Gastroesophageal sphincter (tissue), 4 donors: Measurements from ENCODE around the gene CDX2. TPM values are rescaled to one million over a fixed set of nuclear protein-coding genes. Genes with fewer than 3 reads are reported as not detected.
"Not testable (repeated sequence)": the region's sequence is repeated elsewhere in the genome, so short reads cannot be mapped to it uniquely, and the experiment has no call there.

Source experiments
- ATAC-seq: fragments of 150-250 bp; one replicate; pipeline ENCODE4 v1.9.1; 2016; ENCODE audit warnings: mild to moderate bottlenecking, moderate library complexity
- H3K27ac ChIP-seq, 4 donors: fragments of 200-600 bp; sonication (generic) in 3 of 4; 1 replicate in 3 of 4; 2 replicates in 1 of 4; pipeline ENCODE4 v1.5.1; 2016 to 2019
- H3K27me3 ChIP-seq: fragments of 200-600 bp; sonication (generic); one replicate; pipeline ENCODE4 v1.5.1; 2019
- H3K36me3 ChIP-seq, 2 donors: fragments of 200-600 bp; sonication (generic); one replicate each; pipeline ENCODE4 v1.5.1; 2019; ENCODE audit warnings: control low read depth in 1 of 2
- H3K4me1 ChIP-seq, 3 donors: fragments of 200-600 bp; sonication (generic); 1 replicate in 2 of 3; 2 replicates in 1 of 3; pipeline ENCODE4 v1.5.1; 2016 to 2019; ENCODE audit warnings: control low read depth in 2 of 3
- H3K4me3 ChIP-seq, 2 donors: fragments of 200-600 bp; sonication (generic); one replicate each; pipeline ENCODE4 v1.5.1; 2019; ENCODE audit warnings: mild to moderate bottlenecking in 1 of 2, moderate library complexity in 1 of 2
- H3K9me3 ChIP-seq, 3 donors: fragments of 200-600 bp; sonication (generic); one replicate each; pipeline ENCODE4 v1.5.1; 2017 to 2019; ENCODE audit warnings: control low read depth in 2 of 3
- EP300 ChIP-seq: sonication (generic); formaldehyde crosslinking; IDR thresholded peaks from one replicate; pipeline ENCODE4 v1.6.1; 2017; ENCODE audit warnings: antibody characterized with exemption, mild to moderate bottlenecking
- POLR2A ChIP-seq, 2 donors: fragments of 450-650 bp; IDR thresholded peaks; one replicate each; pipeline ENCODE4 v1.6.1; 2017; ENCODE audit warnings: antibody characterized with exemption in 2 of 2, mild to moderate bottlenecking in 2 of 2, moderate library complexity in 1 of 2
- POLR2AphosphoS5 ChIP-seq: sonication (generic); formaldehyde crosslinking; IDR thresholded peaks from one replicate; pipeline ENCODE4 v1.6.1; 2017; ENCODE audit warnings: antibody characterized with exemption
- WGBS, 2 donors: methylation state at CpG; one replicate each; pipeline ENCODE4 v1.1.5; 2018; ENCODE audit warnings: low coverage in 1 of 2; 5-methylcytosine and 5-hydroxymethylcytosine counted together
- total RNA-seq, 4 donors: library from RNA; depleted of rRNA; stranded (reverse); fragments of >200 nt; gene quantifications; one replicate each; pipeline ENCODE4 v1.1.0, GENCODE V29; 2016
- TF ChIP-seq, protein P1 (sequence below), 4 experiments: fragments of 200-600 bp in 2 of 4; fragments of 450-650 bp in 2 of 4; sonication (generic) in 1 of 4; IDR thresholded peaks; one replicate each; pipeline ENCODE4 v1.5.1; 2017 to 2019; ENCODE audit warnings: antibody characterized with exemption in 4 of 4, mild to moderate bottlenecking in 2 of 4, moderate library complexity in 2 of 4

The CDX2 gene
- total RNA-seq, 4 donors from 2014 or later: not detected

DNA sequence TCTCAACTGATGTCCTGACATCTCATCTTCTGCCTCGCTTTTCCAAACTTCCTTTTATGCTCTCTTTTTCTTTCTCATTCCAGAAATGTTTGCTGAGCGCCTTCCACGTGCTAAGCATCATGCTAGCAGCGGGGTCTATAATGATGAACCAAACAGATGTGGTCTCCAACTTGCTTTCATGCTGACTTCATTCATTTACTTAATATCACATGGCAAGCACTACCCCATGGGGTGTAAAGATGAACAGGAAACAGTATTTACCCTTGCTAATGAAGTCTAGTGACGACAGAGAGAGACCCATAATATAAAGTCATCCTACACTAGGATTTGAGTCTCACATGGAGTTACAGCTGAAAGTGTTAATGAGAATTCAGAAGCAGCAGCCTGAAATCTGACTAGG, 40.9 kb upstream of the CDX2 start:
- Histone ChIP-seq H3K27me3 (peaks cover 56% of the 10 kb centered on the region), H3K27ac (no peak overlapping the region), H3K36me3 (no peaks in the 10 kb centered on the region), H3K9me3 (no peaks in the 10 kb centered on the region), H3K4me3 (no peak overlapping the region), H3K4me1 (no peaks in the 10 kb centered on the region)
- TF ChIP-seq POLR2AphosphoS5 (no peak), EP300 (no peak), POLR2A (IDR thresholded peaks at IDR 0.05) (no peak)
- TF ChIP-seq, protein P1, sequence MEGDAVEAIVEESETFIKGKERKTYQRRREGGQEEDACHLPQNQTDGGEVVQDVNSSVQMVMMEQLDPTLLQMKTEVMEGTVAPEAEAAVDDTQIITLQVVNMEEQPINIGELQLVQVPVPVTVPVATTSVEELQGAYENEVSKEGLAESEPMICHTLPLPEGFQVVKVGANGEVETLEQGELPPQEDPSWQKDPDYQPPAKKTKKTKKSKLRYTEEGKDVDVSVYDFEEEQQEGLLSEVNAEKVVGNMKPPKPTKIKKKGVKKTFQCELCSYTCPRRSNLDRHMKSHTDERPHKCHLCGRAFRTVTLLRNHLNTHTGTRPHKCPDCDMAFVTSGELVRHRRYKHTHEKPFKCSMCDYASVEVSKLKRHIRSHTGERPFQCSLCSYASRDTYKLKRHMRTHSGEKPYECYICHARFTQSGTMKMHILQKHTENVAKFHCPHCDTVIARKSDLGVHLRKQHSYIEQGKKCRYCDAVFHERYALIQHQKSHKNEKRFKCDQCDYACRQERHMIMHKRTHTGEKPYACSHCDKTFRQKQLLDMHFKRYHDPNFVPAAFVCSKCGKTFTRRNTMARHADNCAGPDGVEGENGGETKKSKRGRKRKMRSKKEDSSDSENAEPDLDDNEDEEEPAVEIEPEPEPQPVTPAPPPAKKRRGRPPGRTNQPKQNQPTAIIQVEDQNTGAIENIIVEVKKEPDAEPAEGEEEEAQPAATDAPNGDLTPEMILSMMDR (IDR thresholded peaks at IDR 0.05): no peak
- 74 to 87% methylated on average over 4 to 5 of the region's 5 CpGs for WGBS, 2 donors
- no peak for ATAC-seq

DNA sequence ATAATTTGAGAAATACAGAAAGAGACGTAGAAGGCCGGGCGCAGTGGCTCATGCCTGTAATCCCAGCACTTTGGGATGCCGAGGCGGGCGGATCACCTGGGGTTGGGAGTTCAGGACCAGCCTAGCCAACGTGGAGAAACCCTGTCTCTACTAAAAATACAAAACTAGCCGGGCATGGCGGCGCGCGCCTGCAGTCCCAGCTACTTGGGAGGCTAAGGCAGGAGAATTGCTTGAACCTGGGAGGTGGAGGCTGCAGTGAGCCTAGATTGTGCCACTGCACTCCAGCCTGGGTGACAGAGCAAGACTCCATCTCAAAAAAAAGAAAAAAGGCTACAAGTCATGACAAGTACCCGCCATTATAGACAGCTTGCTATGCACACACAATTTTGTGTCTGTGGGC, 35.9 kb upstream of the CDX2 start:
- H3K4me3 ChIP-seq, H3K4me1 ChIP-seq, H3K9me3 ChIP-seq, H3K36me3 ChIP-seq, ATAC-seq, H3K27ac ChIP-seq: not testable (repeated sequence)
- peaks cover 11% of the 10 kb centered on the region for H3K27me3 ChIP-seq
- 82 to 100% methylated on average over 1 to 9 of the region's 13 CpGs for WGBS, 2 donors

DNA sequence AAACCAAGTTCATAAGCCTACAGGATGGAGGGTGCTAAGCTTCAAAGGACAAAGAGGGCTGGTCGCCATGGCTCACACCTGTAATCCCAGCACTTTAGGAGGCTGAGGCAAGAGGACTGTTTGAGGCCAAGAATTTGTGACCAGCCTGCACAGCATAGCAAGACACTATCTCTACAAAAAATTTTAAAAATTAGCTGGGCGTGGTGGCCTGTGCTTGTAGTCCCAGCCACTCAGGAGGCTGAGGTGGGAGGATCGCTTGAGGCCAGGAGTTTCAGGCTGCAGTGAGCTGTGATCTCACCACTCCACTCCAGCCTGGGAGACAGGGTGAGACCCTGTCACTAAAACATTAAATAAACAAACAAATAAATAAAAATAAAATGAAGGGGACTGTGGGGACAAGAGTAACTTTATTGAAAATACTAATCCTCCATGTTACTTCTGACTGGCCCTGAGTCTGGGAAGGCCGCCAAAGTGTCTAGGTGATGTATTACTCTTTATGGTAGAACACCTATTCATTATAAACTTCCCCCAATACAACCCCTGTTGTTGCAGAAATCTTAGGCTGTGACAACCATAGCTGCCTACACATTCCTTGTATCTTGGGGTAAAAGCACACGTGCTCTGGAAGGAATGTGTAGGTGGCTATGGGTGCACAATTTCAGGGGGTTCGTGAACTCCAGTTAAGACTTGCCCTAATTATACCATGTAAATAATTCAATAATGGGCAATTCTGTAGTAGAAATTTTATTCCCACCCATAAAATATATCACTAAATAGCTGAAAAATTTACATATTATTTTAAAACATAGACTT, 34.0 kb upstream of the CDX2 start:
- 57 to 62% methylated on average over 5 to 6 of the region's 6 CpGs for WGBS, 2 donors
- no peaks in the 10 kb centered on the region for H3K36me3 ChIP-seq

DNA sequence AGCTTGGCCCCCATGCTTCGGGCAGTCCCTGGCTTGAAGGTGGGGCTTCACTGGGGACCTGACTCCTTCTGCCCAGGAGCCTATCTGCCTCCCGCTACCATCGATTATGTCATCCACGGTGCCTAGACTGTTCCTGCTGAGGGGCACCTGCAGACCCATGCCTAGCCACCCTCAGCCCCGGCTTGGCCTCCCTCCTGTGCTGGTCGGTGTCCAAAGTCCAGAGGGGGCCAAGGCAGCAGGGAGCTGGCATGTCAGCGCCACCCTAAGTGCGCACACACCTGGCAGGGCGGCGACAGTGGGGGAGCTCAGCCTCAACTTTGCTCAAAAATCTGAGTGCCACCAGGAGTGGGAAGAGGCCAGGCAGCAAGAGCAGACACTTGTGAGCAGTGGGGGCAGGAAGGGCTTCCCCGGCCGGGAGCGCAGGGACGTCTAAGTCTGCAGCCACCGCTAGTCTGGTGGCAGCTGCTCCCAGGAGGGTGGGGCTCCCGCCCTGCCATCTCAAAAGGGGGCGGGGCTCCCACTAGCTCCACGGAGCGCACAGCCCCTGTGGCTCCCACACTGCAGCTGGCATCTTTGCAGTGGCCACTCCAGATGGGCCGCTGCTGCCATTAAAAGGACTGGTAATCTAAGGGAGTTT, 32.8 kb upstream of the CDX2 start:
- TF ChIP-seq POLR2A (IDR thresholded peaks at IDR 0.05) (no peak), POLR2AphosphoS5 (no peak), EP300 (no peak)
- 86 to 100% methylated on average over 1 of the region's 20 CpGs for WGBS, 2 donors
- no peak for ATAC-seq
- Histone ChIP-seq H3K9me3 (no peaks in the 10 kb centered on the region), H3K27ac (no peak overlapping the region), H3K4me3 (no peak overlapping the region), H3K36me3 (no peaks in the 10 kb centered on the region), H3K27me3 (no peaks in the 10 kb centered on the region), H3K4me1 (no peaks in the 10 kb centered on the region)

More for the DNA sequence above, 34.0 kb upstream of the CDX2 start:
- no peaks in the 10 kb centered on the region for H3K9me3 ChIP-seq
- H3K4me3 ChIP-seq: no peak overlapping the region
- H3K4me1 ChIP-seq: no peaks in the 10 kb centered on the region
- no peak overlapping the region for H3K27ac ChIP-seq
- no peak for ATAC-seq
- TF ChIP-seq EP300: no peak
- TF ChIP-seq POLR2AphosphoS5: no peak
- TF ChIP-seq, protein P1 (IDR thresholded peaks at IDR 0.05): no peak
- H3K27me3 ChIP-seq: no peaks in the 10 kb centered on the region

DNA sequence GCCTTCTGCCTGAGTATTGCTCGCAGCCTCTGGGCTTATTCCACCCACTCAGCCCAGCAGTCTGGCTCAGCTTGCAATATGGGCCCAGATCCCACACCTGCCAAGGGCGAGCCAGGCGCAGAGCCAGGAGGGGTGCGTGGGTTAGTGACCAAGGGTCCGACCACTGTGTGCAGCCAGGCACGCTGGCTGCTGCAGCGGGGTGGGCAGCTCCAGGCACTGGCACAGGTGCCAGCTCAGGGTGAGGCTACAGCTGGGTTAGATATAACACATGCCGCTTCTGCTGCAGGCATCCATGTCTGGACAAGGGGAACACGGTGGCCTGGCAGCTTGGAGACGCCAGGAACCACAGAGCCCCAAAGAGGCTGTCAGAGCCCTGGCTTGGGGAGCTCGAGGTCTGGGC, 31.9 kb upstream of the CDX2 start:
- no peaks in the 10 kb centered on the region for H3K27me3 ChIP-seq
- WGBS, 2 donors: 71% methylated on average over 1 of the region's 11 CpGs; no CpG with 5 or more reads in 1 of the 2 donors

More for the DNA sequence above, 31.9 kb upstream of the CDX2 start:
- Histone ChIP-seq H3K27ac (no peak overlapping the region), H3K9me3 (no peaks in the 10 kb centered on the region), H3K36me3 (no peaks in the 10 kb centered on the region), H3K4me1 (no peaks in the 10 kb centered on the region), H3K4me3 (no peak overlapping the region)
- no peak for ATAC-seq
- TF ChIP-seq EP300 (no peak), POLR2A (IDR thresholded peaks at IDR 0.05) (no peak), POLR2AphosphoS5 (no peak)
- TF ChIP-seq, protein P1 (IDR thresholded peaks at IDR 0.05): no peak
